HEK293 (cell line): Measurements from ENCODE around the gene FAT2.

Experiments
- CTCF ChIA-PET: fragments of 350-600 bp; formaldehyde crosslinking; extraction: SDS; loops from one replicate; lab custom pipeline; 2021; ENCODE audit warnings: antibody characterized with exemption; lab: Yijun Ruan, JAX
- POLR2A ChIA-PET: fragments of 300-600 bp; formaldehyde crosslinking; extraction: SDS; loops from one replicate; lab custom pipeline; 2020; ENCODE audit warnings: antibody characterized with exemption, inconsistent platforms; lab: Yijun Ruan, JAX
- H3K27ac ChIP-seq: fragments of 200-500 bp; sonication (Bioruptor generic); 2 replicates; pipeline ENCODE4 v1.5.1; 2014; ENCODE audit warnings: low read depth, low read length, control low read depth, inconsistent platforms; ENCODE audit errors: extremely low read depth
- H3K36me3 ChIP-seq, 2 experiments: fragments of 200-500 bp in 1 of 2; sonication (Bioruptor generic) in 1 of 2; 1 replicate in 1 of 2; 2 replicates in 1 of 2; pipeline ENCODE4 v1.5.1; 2014 to 2017; ENCODE audit warnings: inconsistent platforms in 2 of 2, low read length in 2 of 2; ENCODE audit not compliant: control insufficient read depth in 2 of 2, insufficient read depth in 1 of 2
- H3K4me1 ChIP-seq: fragments of 200-500 bp; sonication (Bioruptor generic); 2 replicates; pipeline ENCODE4 v1.5.1; 2014; ENCODE audit warnings: mild to moderate bottlenecking, low read length, inconsistent platforms; ENCODE audit not compliant: control insufficient read depth, insufficient read depth
- H3K4me3 ChIP-seq: 2 replicates; pipeline ENCODE4 v1.5.1; 2011; ENCODE audit warnings: low read depth, mild to moderate bottlenecking, control low read depth, low read length, moderate library complexity
- H3K9me3 ChIP-seq: fragments of 200-500 bp; sonication (Bioruptor generic); 2 replicates; pipeline ENCODE4 v1.5.1; 2014; ENCODE audit warnings: low read depth, low read length, inconsistent platforms; ENCODE audit not compliant: control insufficient read depth, insufficient read depth
- EGR2 ChIP-seq: fragments of 450-650 bp; formaldehyde crosslinking; IDR thresholded peaks from 2 replicates; pipeline ENCODE4 v1.5.1; 2016; ENCODE audit warnings: low read depth, missing biosample characterization, missing genetic modification characterization
- GLI4 ChIP-seq: fragments of 450-650 bp; formaldehyde crosslinking; IDR thresholded peaks from 2 replicates; pipeline ENCODE4 v1.5.1; 2016; ENCODE audit warnings: missing biosample characterization, missing genetic modification characterization
- KLF10 ChIP-seq: fragments of 450-650 bp; IDR thresholded peaks from 2 replicates; pipeline ENCODE4 v1.5.1; 2018; ENCODE audit warnings: missing biosample characterization, mild to moderate bottlenecking, missing genetic modification characterization
- ZBTB7A ChIP-seq: fragments of 450-650 bp; formaldehyde crosslinking; IDR thresholded peaks from 2 replicates; pipeline ENCODE4 v1.5.1; 2016; ENCODE audit warnings: low read depth, missing biosample characterization, missing genetic modification characterization
- ZNF157 ChIP-seq: fragments of 450-650 bp; formaldehyde crosslinking; IDR thresholded peaks from 2 replicates; pipeline ENCODE4 v1.5.1; 2016; ENCODE audit warnings: missing biosample characterization, missing genetic modification characterization
- ZNF19 ChIP-seq: fragments of 450-650 bp; formaldehyde crosslinking; IDR thresholded peaks from 2 replicates; pipeline ENCODE4; 2016; ENCODE audit warnings: missing biosample characterization, missing genetic modification characterization, low read depth
- ZNF221 ChIP-seq: fragments of 450-650 bp; formaldehyde crosslinking; IDR thresholded peaks from 2 replicates; pipeline ENCODE4 v1.5.1; 2017; ENCODE audit warnings: missing biosample characterization, missing genetic modification characterization, borderline replicate concordance
- ZNF248 ChIP-seq: fragments of 450-650 bp; formaldehyde crosslinking; IDR thresholded peaks from 2 replicates; pipeline ENCODE4 v1.5.1; 2017; ENCODE audit warnings: missing biosample characterization, missing genetic modification characterization
- ZNF274 ChIP-seq, 2 experiments: fragments of 200-500 bp in 1 of 2; fragments of 450-650 bp in 1 of 2; sonication (Bioruptor generic) in 1 of 2; formaldehyde crosslinking in 1 of 2; IDR thresholded peaks; 2 replicates each; pipeline versions ENCODE4 v1.5.1 to v1.6.1; 2014 to 2016; ENCODE audit warnings: borderline replicate concordance in 1 of 2, inconsistent platforms in 1 of 2, low read length in 1 of 2, missing biosample characterization in 1 of 2, missing genetic modification characterization in 1 of 2
- ZNF302 ChIP-seq: fragments of 450-650 bp; formaldehyde crosslinking; IDR thresholded peaks from 2 replicates; pipeline ENCODE4 v1.5.1; 2016; ENCODE audit warnings: missing biosample characterization, missing genetic modification characterization, low read depth
- ZNF335 ChIP-seq: fragments of 450-650 bp; formaldehyde crosslinking; conservative IDR thresholded peaks from 2 replicates; pipeline ENCODE4 v1.5.1; 2016; ENCODE audit warnings: missing biosample characterization, missing genetic modification characterization
- ZNF350 ChIP-seq: fragments of 450-650 bp; formaldehyde crosslinking; IDR thresholded peaks from 2 replicates; pipeline ENCODE4 v1.5.0; 2017; ENCODE audit warnings: missing biosample characterization, mild to moderate bottlenecking, missing genetic modification characterization
- ZNF366 ChIP-seq: fragments of 450-650 bp; formaldehyde crosslinking; conservative IDR thresholded peaks from 2 replicates; pipeline ENCODE4 v1.5.1; 2016; ENCODE audit warnings: missing biosample characterization, missing genetic modification characterization
- ZNF473 ChIP-seq: fragments of 450-650 bp; formaldehyde crosslinking; IDR thresholded peaks from 2 replicates; pipeline ENCODE4 v1.5.1; 2017; ENCODE audit warnings: missing biosample characterization, missing genetic modification characterization
- ZNF549 ChIP-seq: fragments of 450-650 bp; IDR thresholded peaks from 2 replicates; pipeline ENCODE4 v1.5.1; 2018; ENCODE audit warnings: missing biosample characterization, missing genetic modification characterization, mild to moderate bottlenecking, inconsistent platforms, moderate library complexity
- ZNF610 ChIP-seq: fragments of 450-650 bp; formaldehyde crosslinking; IDR thresholded peaks from 2 replicates; pipeline ENCODE4 v1.5.1; 2016; ENCODE audit warnings: missing biosample characterization, missing genetic modification characterization, borderline replicate concordance
- ZNF624 ChIP-seq: fragments of 450-650 bp; formaldehyde crosslinking; IDR thresholded peaks from 2 replicates; pipeline ENCODE4 v1.5.1; 2017; ENCODE audit warnings: missing biosample characterization, missing genetic modification characterization
- ZNF660 ChIP-seq: fragments of 450-650 bp; IDR thresholded peaks from 2 replicates; pipeline ENCODE4 v1.5.1; 2018; ENCODE audit warnings: missing biosample characterization, mild to moderate bottlenecking, missing genetic modification characterization
- ZNF707 ChIP-seq: fragments of 450-650 bp; formaldehyde crosslinking; IDR thresholded peaks from 2 replicates; pipeline ENCODE4 v1.5.1; 2016; ENCODE audit warnings: missing biosample characterization, missing genetic modification characterization
- TF ChIP-seq, protein P1 (sequence below): fragments of 450-650 bp; formaldehyde crosslinking; IDR thresholded peaks from 2 replicates; pipeline ENCODE4 v1.5.1; 2016; ENCODE audit warnings: missing biosample characterization, missing genetic modification characterization
- TF ChIP-seq, protein P2 (sequence below): fragments of 450-650 bp; formaldehyde crosslinking; IDR thresholded peaks from 2 replicates; pipeline ENCODE4 v1.5.1; 2016; ENCODE audit warnings: missing biosample characterization, missing genetic modification characterization
- TF ChIP-seq, protein P3 (sequence below): fragments of 450-650 bp; formaldehyde crosslinking; IDR thresholded peaks from 2 replicates; pipeline ENCODE4 v1.5.1; 2016; ENCODE audit warnings: missing biosample characterization, missing genetic modification characterization
- TF ChIP-seq, protein P4 (sequence below): fragments of 450-650 bp; formaldehyde crosslinking; IDR thresholded peaks from 2 replicates; pipeline ENCODE4 v1.5.1; 2016; ENCODE audit warnings: missing biosample characterization, missing genetic modification characterization
- TF ChIP-seq, protein P5 (sequence below): fragments of 450-650 bp; formaldehyde crosslinking; IDR thresholded peaks from 2 replicates; pipeline ENCODE4 v1.5.1; 2016; ENCODE audit warnings: missing biosample characterization, missing genetic modification characterization
- TF ChIP-seq, protein P6 (sequence below): fragments of 450-650 bp; formaldehyde crosslinking; IDR thresholded peaks from 2 replicates; pipeline ENCODE4 v1.5.1; 2016; ENCODE audit warnings: missing biosample characterization, missing genetic modification characterization

The FAT2 gene

DNA sequence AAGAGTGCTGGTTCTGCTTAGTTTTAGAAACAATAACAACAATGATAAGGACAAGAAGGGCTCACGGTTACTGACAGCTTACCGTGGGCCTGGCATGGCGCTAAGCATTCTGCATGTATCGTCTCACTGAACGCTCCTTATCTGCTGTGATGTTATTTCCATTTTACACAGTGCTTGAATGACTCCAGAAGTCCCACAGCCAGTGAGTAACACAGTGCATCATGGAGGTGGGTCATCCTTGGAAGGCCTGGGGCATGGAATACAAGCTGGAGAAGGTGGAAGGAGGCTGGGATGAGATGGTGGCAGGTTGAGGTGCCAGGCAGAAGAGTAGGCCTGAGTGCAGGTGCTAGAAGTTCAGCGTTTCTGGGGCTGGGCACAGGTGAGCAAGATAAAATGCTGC, 36.5 kb upstream of the FAT2 start:
- Histone ChIP-seq H3K4me3 (no peak overlapping the region), H3K27ac (no peak overlapping the region), H3K36me3 (no peaks in the 10 kb centered on the region), H3K9me3 (no peaks in the 10 kb centered on the region), H3K4me1 (no peaks in the 10 kb centered on the region)
- ChIA-PET CTCF (interaction anchor here (0.7 kb wide), 1 partner anchor 638 kb away, joined by 3 read pairs; no protein-coding TSS in a partner anchor), POLR2A (no interaction called here)
- no peak for TF ChIP-seq ZNF473
- no peak for TF ChIP-seq ZNF157 (tag by site-specific recombination)
- TF ChIP-seq ZNF274 (IDR thresholded peaks at IDR 0.05; ENCODE audit: low read length) = no peak
- TF ChIP-seq ZNF274 (tag by site-specific recombination; IDR thresholded peaks at IDR 0.05; ENCODE audit: borderline replicate concordance) = no peak
- TF ChIP-seq, protein P1, sequence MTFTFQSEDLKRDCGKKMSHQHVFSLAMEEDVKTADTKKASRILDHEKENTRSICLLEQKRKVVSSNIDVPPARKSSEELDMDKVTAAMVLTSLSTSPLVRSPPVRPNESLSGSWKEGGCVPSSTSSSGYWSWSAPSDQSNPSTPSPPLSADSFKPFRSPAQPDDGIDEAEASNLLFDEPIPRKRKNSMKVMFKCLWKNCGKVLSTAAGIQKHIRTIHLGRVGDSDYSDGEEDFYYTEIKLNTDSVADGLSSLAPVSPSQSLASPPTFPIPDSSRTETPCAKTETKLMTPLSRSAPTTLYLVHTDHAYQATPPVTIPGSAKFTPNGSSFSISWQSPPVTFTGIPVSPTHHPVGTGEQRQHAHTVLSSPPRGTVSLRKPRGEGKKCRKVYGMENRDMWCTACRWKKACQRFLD (tag by site-specific recombination) = no peak
- no peak for TF ChIP-seq ZNF549 (tag by site-specific recombination)
- no peak for TF ChIP-seq ZNF221 (tag by site-specific recombination)
- TF ChIP-seq ZNF302 (tag by site-specific recombination) = no peak
- no peak for TF ChIP-seq GLI4 (tag by site-specific recombination)

DNA sequence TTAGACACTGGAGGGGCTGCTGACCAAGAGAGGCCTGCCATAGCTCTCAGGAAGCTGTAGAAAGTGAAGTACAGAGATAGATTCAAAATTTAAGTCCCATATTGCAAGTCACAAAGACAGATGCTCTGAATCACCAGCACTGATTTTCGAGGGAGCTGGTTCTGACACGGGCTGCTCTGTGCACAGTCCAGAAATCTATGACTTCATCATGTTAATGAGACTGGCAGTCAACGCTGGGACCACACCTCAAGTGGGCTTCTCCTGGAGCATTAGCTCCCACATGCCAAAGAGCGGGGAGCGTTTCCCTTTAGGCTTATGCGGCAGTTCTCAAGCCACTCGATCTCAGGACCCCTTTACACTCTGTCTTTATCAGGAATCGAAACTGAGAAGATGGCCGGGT, 34.2 kb upstream of the FAT2 start:
- ChIA-PET CTCF (no interaction called here), POLR2A (no interaction called here)
- TF ChIP-seq, protein P2, sequence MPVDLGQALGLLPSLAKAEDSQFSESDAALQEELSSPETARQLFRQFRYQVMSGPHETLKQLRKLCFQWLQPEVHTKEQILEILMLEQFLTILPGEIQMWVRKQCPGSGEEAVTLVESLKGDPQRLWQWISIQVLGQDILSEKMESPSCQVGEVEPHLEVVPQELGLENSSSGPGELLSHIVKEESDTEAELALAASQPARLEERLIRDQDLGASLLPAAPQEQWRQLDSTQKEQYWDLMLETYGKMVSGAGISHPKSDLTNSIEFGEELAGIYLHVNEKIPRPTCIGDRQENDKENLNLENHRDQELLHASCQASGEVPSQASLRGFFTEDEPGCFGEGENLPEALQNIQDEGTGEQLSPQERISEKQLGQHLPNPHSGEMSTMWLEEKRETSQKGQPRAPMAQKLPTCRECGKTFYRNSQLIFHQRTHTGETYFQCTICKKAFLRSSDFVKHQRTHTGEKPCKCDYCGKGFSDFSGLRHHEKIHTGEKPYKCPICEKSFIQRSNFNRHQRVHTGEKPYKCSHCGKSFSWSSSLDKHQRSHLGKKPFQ (tag by site-specific recombination) = no peak
- TF ChIP-seq, protein P3, sequence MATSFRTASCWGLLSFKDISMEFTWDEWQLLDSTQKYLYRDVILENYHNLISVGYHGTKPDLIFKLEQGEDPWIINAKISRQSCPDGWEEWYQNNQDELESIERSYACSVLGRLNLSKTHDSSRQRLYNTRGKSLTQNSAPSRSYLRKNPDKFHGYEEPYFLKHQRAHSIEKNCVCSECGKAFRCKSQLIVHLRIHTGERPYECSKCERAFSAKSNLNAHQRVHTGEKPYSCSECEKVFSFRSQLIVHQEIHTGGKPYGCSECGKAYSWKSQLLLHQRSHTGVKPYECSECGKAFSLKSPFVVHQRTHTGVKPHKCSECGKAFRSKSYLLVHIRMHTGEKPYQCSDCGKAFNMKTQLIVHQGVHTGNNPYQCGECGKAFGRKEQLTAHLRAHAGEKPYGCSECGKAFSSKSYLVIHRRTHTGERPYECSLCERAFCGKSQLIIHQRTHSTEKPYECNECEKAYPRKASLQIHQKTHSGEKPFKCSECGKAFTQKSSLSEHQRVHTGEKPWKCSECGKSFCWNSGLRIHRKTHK (tag by site-specific recombination) = no peak
- TF ChIP-seq EGR2 (tag by site-specific recombination) (no peak), ZBTB7A (tag by site-specific recombination) (no peak), ZNF350 (tag by site-specific recombination) (no peak), ZNF610 (tag by site-specific recombination) (no peak), ZNF624 (tag by site-specific recombination) (no peak), ZNF366 (tag by site-specific recombination) (no peak), ZNF335 (no peak), ZNF707 (tag by site-specific recombination) (no peak), ZNF248 (tag by site-specific recombination) (no peak), ZNF19 (tag by site-specific recombination) (no peak), ZNF660 (tag by site-specific recombination) (no peak), KLF10 (no peak)
- TF ChIP-seq, protein P4, sequence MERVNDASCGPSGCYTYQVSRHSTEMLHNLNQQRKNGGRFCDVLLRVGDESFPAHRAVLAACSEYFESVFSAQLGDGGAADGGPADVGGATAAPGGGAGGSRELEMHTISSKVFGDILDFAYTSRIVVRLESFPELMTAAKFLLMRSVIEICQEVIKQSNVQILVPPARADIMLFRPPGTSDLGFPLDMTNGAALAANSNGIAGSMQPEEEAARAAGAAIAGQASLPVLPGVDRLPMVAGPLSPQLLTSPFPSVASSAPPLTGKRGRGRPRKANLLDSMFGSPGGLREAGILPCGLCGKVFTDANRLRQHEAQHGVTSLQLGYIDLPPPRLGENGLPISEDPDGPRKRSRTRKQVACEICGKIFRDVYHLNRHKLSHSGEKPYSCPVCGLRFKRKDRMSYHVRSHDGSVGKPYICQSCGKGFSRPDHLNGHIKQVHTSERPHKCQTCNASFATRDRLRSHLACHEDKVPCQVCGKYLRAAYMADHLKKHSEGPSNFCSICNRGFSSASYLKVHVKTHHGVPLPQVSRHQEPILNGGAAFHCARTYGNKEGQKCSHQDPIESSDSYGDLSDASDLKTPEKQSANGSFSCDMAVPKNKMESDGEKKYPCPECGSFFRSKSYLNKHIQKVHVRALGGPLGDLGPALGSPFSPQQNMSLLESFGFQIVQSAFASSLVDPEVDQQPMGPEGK (tag by site-specific recombination) = no peak
- TF ChIP-seq, protein P5, sequence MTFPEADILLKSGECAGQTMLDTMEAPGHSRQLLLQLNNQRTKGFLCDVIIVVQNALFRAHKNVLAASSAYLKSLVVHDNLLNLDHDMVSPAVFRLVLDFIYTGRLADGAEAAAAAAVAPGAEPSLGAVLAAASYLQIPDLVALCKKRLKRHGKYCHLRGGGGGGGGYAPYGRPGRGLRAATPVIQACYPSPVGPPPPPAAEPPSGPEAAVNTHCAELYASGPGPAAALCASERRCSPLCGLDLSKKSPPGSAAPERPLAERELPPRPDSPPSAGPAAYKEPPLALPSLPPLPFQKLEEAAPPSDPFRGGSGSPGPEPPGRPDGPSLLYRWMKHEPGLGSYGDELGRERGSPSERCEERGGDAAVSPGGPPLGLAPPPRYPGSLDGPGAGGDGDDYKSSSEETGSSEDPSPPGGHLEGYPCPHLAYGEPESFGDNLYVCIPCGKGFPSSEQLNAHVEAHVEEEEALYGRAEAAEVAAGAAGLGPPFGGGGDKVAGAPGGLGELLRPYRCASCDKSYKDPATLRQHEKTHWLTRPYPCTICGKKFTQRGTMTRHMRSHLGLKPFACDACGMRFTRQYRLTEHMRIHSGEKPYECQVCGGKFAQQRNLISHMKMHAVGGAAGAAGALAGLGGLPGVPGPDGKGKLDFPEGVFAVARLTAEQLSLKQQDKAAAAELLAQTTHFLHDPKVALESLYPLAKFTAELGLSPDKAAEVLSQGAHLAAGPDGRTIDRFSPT (tag by site-specific recombination) = no peak
- TF ChIP-seq, protein P6, sequence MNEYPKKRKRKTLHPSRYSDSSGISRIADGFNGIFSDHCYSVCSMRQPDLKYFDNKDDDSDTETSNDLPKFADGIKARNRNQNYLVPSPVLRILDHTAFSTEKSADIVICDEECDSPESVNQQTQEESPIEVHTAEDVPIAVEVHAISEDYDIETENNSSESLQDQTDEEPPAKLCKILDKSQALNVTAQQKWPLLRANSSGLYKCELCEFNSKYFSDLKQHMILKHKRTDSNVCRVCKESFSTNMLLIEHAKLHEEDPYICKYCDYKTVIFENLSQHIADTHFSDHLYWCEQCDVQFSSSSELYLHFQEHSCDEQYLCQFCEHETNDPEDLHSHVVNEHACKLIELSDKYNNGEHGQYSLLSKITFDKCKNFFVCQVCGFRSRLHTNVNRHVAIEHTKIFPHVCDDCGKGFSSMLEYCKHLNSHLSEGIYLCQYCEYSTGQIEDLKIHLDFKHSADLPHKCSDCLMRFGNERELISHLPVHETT (tag by site-specific recombination) = no peak
- no peaks in the 10 kb centered on the region for H3K9me3 ChIP-seq
- no peak overlapping the region for H3K4me3 ChIP-seq
- H3K36me3 ChIP-seq = no peaks in the 10 kb centered on the region
- no peaks in the 10 kb centered on the region for H3K4me1 ChIP-seq
- H3K27ac ChIP-seq = no peak overlapping the region
